Uterus (tissue), 2 donors: ENCODE measurements around the gene GMPPA.

Experiments used
- POLR2A ChIP-seq, 2 donors: fragments of 450-650 bp; IDR thresholded peaks; one replicate each; pipeline ENCODE4 v1.6.1; 2016; ENCODE audit warnings: antibody characterized with exemption in 2 of 2, mild to moderate bottlenecking in 1 of 2, moderate library complexity in 1 of 2
- TF ChIP-seq, protein P1 (sequence below), 4 experiments: fragments of 200-600 bp in 2 of 4; fragments of 450-650 bp in 2 of 4; sonication (generic) in 2 of 4; IDR thresholded peaks; one replicate each; pipeline ENCODE4 v1.5.1; 2016 to 2019; ENCODE audit warnings: antibody characterized with exemption in 4 of 4, mild to moderate bottlenecking in 2 of 4, moderate library complexity in 1 of 4

DNA sequence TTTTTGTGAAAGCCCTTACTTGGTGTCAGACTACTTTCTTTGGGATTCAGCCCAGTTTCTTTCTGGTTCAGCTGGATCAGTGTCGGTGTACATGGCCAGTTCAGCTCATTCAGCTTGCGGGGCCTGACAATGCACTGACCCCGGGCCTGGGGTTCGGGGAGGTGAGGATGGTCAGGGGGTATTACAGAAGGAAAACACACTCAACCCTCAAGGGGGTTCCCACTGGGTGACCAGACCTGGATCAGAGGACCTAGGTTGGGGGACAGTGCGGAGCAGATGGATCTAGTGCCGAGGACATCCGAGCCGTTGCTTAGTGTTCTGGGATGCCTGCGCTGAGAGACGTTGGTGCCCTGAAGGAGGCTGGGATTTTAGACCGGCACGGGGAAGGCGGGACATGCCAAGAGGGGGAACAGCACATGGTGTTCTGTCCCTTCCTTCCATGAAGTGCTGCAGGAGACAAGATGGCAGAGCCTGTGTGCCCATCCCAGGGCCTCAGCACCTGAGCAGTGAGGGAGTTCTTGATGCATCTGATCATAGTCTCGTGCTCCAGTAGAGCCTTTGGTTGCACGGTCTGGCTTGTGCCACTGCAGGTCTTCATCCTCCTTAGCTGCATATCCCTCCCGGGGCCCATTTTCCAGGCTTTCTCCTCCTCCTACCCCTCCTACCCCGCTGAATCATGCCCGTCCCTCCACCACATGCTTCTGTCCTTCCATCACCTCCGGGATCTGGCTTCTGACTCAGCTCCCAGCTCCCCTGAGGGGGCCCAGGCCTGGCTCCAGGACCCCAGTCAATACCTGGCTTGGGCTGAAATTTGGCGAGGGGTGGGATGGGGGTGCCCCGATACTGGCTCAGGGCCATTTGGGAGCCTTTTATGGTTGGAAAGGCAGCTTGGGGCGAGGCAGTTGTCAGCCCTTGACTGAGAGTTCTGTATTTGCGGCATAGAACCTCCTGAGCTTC is 46.1 kb upstream of the GMPPA start:
- TF ChIP-seq POLR2A (IDR thresholded peaks at IDR 0.05) = peak in 1 of 2 donors; percentile 33
- TF ChIP-seq, protein P1, sequence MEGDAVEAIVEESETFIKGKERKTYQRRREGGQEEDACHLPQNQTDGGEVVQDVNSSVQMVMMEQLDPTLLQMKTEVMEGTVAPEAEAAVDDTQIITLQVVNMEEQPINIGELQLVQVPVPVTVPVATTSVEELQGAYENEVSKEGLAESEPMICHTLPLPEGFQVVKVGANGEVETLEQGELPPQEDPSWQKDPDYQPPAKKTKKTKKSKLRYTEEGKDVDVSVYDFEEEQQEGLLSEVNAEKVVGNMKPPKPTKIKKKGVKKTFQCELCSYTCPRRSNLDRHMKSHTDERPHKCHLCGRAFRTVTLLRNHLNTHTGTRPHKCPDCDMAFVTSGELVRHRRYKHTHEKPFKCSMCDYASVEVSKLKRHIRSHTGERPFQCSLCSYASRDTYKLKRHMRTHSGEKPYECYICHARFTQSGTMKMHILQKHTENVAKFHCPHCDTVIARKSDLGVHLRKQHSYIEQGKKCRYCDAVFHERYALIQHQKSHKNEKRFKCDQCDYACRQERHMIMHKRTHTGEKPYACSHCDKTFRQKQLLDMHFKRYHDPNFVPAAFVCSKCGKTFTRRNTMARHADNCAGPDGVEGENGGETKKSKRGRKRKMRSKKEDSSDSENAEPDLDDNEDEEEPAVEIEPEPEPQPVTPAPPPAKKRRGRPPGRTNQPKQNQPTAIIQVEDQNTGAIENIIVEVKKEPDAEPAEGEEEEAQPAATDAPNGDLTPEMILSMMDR (IDR thresholded peaks at IDR 0.05) = no peak
